Measurements from ENCODE around the gene JADE3.

DNA sequence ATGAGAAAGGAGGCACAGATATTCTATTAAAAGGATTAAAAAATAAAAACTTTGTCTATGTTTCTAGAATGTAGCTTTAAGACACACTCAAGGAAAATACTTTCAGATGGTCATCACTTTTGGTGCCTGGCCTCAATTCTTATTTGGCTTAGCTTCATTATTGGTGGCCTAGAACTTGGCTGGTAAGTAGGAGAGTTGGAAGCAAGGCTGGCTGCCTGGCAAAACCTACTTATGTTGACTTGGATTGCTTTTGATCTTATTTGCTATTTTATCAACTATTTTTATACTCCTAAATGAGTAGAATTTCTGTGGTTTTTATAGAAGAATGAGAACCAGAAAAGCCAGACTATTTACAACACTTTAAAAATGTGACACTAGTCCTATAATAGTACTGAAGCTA is 35.3 kb upstream of the JADE3 start:
- TF ChIP-seq, protein P1, sequence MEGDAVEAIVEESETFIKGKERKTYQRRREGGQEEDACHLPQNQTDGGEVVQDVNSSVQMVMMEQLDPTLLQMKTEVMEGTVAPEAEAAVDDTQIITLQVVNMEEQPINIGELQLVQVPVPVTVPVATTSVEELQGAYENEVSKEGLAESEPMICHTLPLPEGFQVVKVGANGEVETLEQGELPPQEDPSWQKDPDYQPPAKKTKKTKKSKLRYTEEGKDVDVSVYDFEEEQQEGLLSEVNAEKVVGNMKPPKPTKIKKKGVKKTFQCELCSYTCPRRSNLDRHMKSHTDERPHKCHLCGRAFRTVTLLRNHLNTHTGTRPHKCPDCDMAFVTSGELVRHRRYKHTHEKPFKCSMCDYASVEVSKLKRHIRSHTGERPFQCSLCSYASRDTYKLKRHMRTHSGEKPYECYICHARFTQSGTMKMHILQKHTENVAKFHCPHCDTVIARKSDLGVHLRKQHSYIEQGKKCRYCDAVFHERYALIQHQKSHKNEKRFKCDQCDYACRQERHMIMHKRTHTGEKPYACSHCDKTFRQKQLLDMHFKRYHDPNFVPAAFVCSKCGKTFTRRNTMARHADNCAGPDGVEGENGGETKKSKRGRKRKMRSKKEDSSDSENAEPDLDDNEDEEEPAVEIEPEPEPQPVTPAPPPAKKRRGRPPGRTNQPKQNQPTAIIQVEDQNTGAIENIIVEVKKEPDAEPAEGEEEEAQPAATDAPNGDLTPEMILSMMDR (conservative IDR thresholded peaks at IDR 0.05; ENCODE audit: low read depth in 2 of 2) = no peak
- TF ChIP-seq REST (IDR thresholded peaks at IDR 0.05; ENCODE audit: unreplicated experiment) = no peak
- no peak for TF ChIP-seq EZH2 (IDR thresholded peaks at IDR 0.05; ENCODE audit: low read depth, unreplicated experiment)
- no peak for TF ChIP-seq EZH2phosphoT487 (IDR thresholded peaks at IDR 0.05; ENCODE audit: unreplicated experiment)

Measured in GM23338 (cell line).